ENCODE results near the gene NLRC5. TPM values are rescaled to one million over a fixed set of nuclear protein-coding genes. Genes with fewer than 3 reads are reported as not detected.
"Not testable (repeated sequence)": the region's sequence is repeated elsewhere in the genome, so short reads cannot be mapped to it uniquely, and the experiment has no call there.

Gene NLRC5
- total RNA-seq, 1 donor from 2014 or later = 11.9 TPM

DNA sequence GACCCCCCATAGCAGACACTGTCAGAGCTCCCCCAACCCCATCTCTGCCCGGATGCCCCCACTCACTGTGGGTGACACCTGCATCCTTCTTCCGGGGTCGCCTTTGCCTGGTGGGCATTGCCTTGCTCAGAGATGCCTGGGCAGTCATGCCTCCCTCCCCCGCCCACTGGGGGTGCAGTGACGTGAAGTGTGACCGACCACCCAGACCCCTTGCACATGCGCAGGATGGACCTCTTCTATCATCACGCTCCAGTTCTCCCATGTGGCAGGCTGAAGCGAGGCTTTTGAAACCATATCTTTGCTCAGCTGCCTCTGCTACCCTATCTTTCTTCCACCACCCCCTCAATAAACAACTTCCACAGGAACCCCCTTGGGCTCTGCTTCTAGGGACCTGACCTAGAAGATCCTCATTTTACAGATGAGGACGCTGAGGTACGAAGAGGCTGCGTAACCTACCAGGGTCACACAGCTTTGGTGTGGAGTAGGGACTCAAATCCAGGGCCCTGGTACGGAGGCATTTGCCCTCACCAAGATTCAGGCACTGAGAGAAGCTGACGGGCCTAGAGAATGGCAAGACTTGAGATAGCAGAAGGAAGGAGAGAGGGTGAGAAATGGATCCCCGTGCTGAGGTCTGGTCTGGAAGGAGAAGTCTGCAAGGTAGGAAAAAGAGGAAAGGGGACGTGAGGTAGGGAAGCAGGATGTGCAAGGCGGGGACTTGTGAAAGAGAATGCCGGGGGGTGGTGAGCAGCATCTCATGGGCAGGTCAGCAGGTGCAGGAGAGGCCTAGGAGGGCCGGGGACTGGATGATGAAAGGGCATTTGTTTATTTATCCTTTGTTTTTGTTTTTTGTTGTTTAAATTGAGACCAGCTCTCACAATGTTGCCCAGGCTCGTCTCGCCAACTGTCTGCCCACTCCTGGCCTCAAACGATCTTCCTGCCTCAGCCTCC is 14.4 kb downstream of the NLRC5 start:
- no peak for DNase-seq

DNA sequence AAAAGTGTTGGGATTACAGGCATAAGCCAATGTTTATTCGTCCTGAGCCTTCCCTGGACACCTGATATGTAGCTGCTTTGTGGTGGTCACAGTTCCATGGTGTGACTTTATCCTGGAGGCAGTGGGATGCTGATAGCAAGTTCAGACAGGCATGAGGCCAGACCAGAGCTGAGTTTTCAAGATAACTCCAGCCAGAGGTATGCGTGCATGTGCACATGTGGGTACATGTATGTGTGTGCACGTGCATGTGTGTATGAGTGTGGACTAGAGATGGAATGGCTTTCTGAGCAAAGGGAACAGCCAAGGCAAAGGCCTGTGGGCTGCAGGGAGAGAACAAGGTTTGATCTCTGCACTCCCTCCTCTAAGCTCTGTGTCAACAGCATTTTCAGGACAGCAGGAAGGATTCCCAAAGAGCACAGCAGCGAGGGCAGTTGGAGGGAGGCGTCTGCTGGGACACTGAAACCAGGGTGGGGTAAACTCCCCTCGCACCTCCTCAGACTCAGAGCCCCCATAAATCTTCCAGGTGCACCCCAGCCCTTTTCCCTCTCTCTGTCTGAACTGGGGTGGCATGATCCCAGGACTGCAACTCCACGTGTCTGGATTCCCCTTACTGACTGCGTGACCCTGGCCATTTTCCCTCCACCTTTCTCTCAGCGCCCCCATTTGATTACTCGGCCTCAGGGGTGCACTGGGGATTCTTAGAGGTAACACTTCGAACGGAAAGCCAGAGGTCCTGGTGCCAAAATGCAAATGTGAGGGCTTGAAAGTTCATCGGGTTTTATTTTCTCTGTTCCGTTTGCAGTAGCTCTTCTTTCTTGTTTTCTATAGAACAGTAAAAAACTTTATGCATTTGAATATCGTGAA is 15.3 kb downstream of the NLRC5 start:
- no peak for DNase-seq

DNA sequence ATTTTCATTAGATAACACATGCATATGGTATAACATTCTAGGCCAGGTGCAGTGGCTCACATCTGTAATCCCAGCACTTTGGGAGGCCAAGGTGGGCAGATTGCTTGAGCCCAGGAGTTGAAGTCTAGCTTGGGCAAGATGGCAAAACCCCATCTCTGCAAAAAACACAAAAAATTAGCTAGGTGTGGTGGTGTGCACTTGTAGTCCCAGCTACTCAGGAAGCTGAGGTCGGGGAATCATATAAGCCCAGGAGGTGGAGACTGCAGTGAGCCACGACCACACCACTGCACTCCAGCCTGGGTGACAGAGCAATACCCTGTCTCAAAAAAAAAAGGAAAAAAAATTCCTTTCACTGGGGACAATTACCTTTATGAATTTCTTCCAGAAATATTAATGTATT is 16.2 kb downstream of the NLRC5 start:
- not testable (repeated sequence) for DNase-seq

- DNase-seq = no peak
These were observed 17.7 kb downstream of the NLRC5 start for GRCh38 chr16:57007050-57007449.

DNA sequence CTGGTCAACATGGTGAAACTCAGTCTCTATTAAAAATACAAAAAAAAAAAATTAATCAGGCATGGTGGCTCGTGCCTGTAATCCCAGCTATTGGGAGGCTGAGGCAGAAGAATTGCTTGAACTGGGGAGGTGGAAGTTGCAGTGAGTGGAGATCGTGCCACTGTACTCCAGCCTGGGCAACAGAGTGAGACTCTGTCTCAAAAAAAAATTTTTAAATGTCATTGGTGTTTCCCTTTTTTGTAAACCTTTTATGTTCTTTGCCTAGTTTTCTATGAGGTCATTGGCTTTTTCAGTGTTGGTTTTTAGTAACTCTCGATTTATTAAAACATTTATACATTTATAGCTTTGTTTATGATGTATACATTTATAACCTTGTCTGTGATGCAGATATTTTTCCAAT is 18.2 kb downstream of the NLRC5 start:
- DNase-seq = no peak

DNA sequence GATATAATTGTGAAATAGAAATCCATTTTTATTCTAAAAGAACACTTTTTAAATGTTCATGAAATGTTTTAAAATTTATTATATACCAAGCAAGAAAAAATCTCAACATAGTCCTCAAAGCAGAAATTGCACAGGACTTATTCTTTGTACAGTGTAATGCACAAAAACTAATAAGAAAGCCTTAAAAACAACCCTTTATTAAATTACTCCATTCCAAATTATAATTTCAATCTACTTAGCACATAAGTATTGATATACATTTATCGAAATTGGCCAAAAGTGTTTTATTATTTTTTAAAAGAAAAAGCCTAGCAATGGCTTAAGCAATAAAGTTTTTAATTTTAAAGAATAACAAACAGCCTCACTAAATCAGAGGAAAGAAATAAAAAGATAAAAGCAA is 19.1 kb downstream of the NLRC5 start:
- DNase-seq = no peak

- no peak for DNase-seq
These were observed 20.4 kb downstream of the NLRC5 start for GRCh38 chr16:57009643-57010170.

- DNase-seq = no peak
These were observed 23.0 kb downstream of the NLRC5 start for GRCh38 chr16:57012353-57012752.

DNA sequence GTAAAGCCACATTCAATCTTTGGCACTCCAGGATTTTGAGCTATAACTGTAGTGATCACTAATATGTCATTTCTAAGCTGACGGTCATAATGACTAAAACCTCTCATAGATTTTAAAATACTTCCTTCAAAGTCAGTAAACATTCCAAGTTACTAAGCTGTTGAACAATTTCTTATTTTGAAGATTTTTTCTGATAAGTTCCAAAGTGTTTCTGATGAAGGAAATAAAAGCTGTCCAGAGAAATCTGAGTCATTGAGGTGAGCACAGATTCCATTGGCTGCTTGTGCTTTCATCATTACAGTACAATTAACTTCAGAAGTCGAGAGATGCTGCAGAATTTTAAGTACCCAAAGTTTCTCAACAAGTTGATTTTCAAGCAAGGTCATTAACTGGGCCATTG is 23.9 kb downstream of the NLRC5 start:
- no peak for DNase-seq

GRCh38 chr16:57013902-57014301 is 24.5 kb downstream of the NLRC5 start:
- no peak for DNase-seq

DNA sequence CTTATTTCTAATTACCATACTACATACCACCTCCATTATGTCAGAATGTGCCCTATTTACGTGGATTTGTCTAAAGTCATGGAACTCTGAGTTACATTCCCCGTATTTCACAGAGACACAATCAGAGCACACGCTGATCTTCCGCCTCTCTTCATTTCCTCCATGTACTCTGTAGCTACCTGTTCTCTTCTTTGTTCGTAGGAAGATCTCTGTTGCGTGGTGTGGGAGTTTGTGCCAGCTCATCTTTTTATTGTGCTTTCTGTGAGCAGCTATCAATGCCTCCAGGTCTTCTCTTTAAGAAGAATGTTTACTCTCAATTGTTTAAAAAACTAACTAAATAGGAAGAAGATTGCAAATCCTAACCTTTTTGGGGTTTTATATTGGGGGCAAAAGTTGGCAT is 26.9 kb downstream of the NLRC5 start:
- no peak for DNase-seq

GRCh38 chr16:57016831-57017230 is 27.5 kb downstream of the NLRC5 start:
- DNase-seq = no peak

GRCh38 chr16:57017251-57017650 is 27.9 kb downstream of the NLRC5 start:
- DNase-seq = no peak

- no peak for DNase-seq
These were observed 30.4 kb downstream of the NLRC5 start for GRCh38 chr16:57019746-57020145.

GRCh38 chr16:57020651-57021050 is 31.3 kb downstream of the NLRC5 start:
- DNase-seq = no peak

DNA sequence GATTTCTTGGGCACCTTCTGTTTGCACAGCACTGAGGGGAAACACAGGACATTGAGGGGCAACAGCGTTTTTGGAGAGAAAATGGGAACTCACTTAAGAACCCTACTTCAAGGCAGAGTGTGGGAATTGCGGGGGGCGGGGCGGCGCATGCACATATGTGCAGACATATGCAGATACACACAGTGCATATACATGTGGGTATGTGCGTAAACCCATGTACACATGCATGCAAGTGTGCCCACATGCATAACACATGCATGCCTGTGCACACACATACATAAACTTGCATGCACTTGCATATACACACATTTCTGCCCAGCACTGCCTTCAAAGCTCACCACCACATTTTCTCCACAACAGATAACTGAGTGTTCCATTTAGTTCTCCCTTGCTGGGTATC is 32.4 kb downstream of the NLRC5 start:
- no peak for DNase-seq

DNA sequence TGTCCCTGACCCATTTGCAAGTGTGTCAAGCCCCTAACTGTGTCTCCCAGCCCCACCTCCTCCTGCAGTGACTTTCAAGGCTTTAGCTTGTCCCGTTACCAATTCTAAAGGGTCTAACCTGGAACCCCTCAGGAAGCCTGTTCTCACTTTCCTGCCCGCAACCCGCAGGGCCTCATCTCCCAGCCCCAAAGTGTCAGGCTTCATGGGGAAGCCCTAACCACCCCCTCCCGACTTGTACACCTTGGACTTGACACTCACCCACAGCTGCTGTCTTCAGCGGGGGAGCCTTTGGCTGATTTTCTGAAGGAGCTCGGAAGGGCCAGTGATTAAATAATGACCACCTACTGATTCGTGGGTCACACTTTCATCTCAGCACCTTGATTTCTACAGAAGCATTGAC is 33.1 kb downstream of the NLRC5 start:
- no peak for DNase-seq

DNA sequence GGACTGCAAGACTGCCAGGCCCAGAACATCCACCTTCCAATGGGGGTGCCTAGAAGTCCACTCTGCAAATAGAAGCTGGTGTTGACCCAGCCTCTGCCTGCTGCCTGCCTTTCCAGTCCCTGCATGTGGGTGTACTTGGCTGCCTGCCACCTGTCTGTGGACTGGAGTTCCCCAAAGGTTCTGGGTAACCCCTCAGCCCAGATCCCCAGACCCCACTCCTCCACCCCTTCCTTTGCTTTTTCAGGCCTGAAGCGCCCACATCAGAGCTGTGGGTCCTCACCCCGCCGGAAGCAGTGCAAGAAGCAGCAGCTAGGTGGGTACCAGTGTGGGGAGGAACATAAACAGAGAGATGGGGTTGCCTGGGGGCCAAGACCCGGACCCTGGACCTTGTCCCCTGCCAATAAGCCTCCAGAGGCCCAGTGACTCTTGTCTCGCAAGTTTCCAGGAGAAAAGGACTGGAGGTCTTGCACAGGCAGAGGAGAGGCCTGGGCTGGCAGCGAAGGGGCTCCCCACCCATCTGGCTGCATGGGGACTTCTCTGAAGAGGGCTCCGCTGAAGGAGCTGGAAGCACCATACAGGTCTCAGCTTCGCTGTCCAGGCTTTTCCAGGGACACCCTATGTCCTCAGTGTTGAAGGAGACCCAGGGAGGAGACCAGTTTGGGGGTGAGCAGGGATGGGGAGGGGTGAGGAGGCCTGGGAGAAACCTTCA is 34.3 kb downstream of the NLRC5 start:
- DNase-seq = no peak

- no peak for DNase-seq
These were observed 35.7 kb downstream of the NLRC5 start for GRCh38 chr16:57024894-57025680.

DNA sequence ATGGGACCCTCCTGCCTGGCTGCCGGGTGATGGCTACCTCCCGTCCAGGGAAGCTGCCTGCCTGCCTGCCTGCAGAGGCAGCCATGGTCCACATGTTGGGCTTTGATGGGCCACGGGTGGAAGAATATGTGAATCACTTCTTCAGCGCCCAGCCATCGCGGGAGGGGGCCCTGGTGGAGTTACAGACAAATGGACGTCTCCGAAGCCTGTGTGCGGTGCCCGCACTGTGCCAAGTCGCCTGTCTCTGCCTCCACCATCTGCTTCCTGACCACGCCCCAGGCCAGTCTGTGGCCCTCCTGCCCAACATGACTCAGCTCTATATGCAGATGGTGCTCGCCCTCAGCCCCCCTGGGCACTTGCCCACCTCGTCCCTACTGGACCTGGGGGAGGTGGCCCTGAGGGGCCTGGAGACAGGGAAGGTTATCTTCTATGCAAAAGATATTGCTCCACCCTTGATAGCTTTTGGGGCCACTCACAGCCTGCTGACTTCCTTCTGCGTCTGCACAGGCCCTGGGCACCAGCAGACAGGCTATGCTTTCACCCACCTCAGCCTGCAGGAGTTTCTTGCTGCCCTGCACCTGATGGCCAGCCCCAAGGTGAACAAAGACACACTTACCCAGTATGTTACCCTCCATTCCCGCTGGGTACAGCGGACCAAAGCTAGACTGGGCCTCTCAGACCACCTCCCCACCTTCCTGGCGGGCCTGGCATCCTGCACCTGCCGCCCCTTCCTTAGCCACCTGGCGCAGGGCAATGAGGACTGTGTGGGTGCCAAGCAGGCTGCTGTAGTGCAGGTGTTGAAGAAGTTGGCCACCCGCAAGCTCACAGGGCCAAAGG is 36.8 kb downstream of the NLRC5 start:
- no peak for DNase-seq

GRCh38 chr16:57026778-57027062 is 37.4 kb downstream of the NLRC5 start:
- DNase-seq = no peak

All from skin of body (tissue), 2 donors.